Activated CD4-positive, alpha-beta T cell treated with anti-CD3 and anti-CD28 coated beads, Interleukin-2, amount 50 U/mL, for 16 hours (primary cell): ENCODE data around the gene COL5A1.

Source experiments
- DNase-seq: peaks from one replicate; pipeline ENCODE4 v3.0.0-alpha.2; 2020

The COL5A1 gene

GRCh38 chr9:134885679-134886412 lies 244.2 kb downstream of the COL5A1 start:
- no peak for DNase-seq

GRCh38 chr9:134886413-134886913 lies 244.9 kb downstream of the COL5A1 start:
- DNase-seq = no peak

- no peak for DNase-seq
Observed at GRCh38 chr9:134887219-134887618, 245.6 kb downstream of the COL5A1 start.

GRCh38 chr9:134887686-134888602 lies 246.3 kb downstream of the COL5A1 start:
- no peak for DNase-seq

GRCh38 chr9:134888603-134889190 lies 247.1 kb downstream of the COL5A1 start:
- DNase-seq = no peak

- DNase-seq = no peak
Observed at GRCh38 chr9:134889386-134890154, 248.0 kb downstream of the COL5A1 start.

GRCh38 chr9:134890155-134890495 lies 248.5 kb downstream of the COL5A1 start:
- DNase-seq = no peak

GRCh38 chr9:134891053-134891452 lies 249.4 kb downstream of the COL5A1 start:
- no peak for DNase-seq

GRCh38 chr9:134891713-134892112 lies 250.1 kb downstream of the COL5A1 start:
- DNase-seq = no peak

GRCh38 chr9:134892221-134892620 lies 250.6 kb downstream of the COL5A1 start:
- no peak for DNase-seq

GRCh38 chr9:134892820-134893420 lies 251.3 kb downstream of the COL5A1 start:
- DNase-seq = no peak
